HCT116 (cell line): ENCODE results near the gene CALM1.

Experiments used
- POLR2A ChIP-seq: IDR thresholded peaks from 2 replicates; pipeline ENCODE4 v1.7.0; 2011; ENCODE audit warnings: borderline replicate concordance; ENCODE audit not compliant: insufficient read depth, insufficient read length; ENCODE audit errors: extremely low read depth
- POLR2AphosphoS5 ChIP-seq: IDR thresholded peaks from 2 replicates; pipeline ENCODE4 v1.6.1; 2011; ENCODE audit warnings: mild to moderate bottlenecking, low read depth, low read length, moderate library complexity
- RAD21 ChIP-seq: IDR thresholded peaks from 2 replicates; pipeline ENCODE4 v1.6.1; 2012; ENCODE audit warnings: low read depth, mild to moderate bottlenecking
- TCF7L2 ChIP-seq: IDR thresholded peaks from 2 replicates; pipeline ENCODE4 v1.7.0; 2011; ENCODE audit warnings: borderline replicate concordance, inconsistent platforms; ENCODE audit not compliant: insufficient read depth, insufficient read length; ENCODE audit errors: extremely low read depth
- TF ChIP-seq, protein P1 (sequence below), 3 experiments: fragments of 200-600 bp in 1 of 3; sonication (generic) in 1 of 3; IDR thresholded peaks in 2 of 3; conservative IDR thresholded peaks in 1 of 3; 2 replicates each; pipeline ENCODE4 v1.5.1; 2012 to 2017; ENCODE audit warnings: low read depth in 2 of 3, low read length in 2 of 3, antibody characterized with exemption in 1 of 3, borderline replicate concordance in 1 of 3, control low read depth in 1 of 3, mild to moderate bottlenecking in 1 of 3, mixed read lengths in 1 of 3, mixed run types in 1 of 3, moderate library complexity in 1 of 3; ENCODE audit not compliant: insufficient read depth in 1 of 3
- TF ChIP-seq, protein P2 (sequence below): IDR thresholded peaks from 2 replicates; pipeline ENCODE4 v1.6.1; 2012; ENCODE audit warnings: low read depth

DNA sequence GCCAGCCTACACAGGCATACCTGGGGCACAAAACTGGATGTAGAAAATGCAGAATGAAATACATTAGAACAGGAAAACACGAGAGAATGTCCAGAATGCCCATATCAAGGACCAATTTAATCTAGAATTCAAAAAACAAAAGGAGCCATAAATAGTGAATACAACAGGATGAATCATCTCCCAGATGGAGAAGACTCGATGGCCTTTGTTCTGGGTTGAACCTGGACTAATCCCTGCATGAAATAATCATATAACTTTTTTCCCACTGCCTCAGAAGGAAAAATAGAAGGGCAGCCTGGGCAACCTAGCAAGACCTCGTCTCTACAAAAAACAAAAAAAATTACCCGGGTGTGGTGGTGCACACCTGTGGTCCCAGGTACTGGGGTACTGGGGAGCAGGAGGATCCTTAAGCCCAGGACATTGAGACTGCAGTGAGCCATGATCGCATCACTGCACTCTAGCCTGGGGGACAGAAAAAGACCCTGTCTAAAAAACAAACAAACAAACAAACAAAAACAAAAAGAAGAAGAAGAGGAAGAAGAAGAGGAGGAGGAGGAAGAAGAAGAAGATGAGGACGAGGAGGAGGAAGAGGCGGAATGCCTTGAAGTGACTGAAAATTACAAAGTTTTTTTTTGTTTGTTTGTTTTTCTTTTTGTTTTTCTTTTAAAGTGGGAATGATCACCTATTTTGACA lies 34.8 kb upstream of the CALM1 start:
- TF ChIP-seq, protein P1, sequence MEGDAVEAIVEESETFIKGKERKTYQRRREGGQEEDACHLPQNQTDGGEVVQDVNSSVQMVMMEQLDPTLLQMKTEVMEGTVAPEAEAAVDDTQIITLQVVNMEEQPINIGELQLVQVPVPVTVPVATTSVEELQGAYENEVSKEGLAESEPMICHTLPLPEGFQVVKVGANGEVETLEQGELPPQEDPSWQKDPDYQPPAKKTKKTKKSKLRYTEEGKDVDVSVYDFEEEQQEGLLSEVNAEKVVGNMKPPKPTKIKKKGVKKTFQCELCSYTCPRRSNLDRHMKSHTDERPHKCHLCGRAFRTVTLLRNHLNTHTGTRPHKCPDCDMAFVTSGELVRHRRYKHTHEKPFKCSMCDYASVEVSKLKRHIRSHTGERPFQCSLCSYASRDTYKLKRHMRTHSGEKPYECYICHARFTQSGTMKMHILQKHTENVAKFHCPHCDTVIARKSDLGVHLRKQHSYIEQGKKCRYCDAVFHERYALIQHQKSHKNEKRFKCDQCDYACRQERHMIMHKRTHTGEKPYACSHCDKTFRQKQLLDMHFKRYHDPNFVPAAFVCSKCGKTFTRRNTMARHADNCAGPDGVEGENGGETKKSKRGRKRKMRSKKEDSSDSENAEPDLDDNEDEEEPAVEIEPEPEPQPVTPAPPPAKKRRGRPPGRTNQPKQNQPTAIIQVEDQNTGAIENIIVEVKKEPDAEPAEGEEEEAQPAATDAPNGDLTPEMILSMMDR (IDR thresholded peaks at IDR 0.05 in 2 of 3, conservative IDR thresholded peaks at IDR 0.05 in 1 of 3; ENCODE audit: borderline replicate concordance in 1 of 3, insufficient read depth in 1 of 3, low read depth in 2 of 3, low read length in 2 of 3) = no peak
- no peak for TF ChIP-seq TCF7L2
- TF ChIP-seq POLR2AphosphoS5 = no peak
- no peak for TF ChIP-seq RAD21
- no peak for TF ChIP-seq POLR2A
- TF ChIP-seq, protein P2, sequence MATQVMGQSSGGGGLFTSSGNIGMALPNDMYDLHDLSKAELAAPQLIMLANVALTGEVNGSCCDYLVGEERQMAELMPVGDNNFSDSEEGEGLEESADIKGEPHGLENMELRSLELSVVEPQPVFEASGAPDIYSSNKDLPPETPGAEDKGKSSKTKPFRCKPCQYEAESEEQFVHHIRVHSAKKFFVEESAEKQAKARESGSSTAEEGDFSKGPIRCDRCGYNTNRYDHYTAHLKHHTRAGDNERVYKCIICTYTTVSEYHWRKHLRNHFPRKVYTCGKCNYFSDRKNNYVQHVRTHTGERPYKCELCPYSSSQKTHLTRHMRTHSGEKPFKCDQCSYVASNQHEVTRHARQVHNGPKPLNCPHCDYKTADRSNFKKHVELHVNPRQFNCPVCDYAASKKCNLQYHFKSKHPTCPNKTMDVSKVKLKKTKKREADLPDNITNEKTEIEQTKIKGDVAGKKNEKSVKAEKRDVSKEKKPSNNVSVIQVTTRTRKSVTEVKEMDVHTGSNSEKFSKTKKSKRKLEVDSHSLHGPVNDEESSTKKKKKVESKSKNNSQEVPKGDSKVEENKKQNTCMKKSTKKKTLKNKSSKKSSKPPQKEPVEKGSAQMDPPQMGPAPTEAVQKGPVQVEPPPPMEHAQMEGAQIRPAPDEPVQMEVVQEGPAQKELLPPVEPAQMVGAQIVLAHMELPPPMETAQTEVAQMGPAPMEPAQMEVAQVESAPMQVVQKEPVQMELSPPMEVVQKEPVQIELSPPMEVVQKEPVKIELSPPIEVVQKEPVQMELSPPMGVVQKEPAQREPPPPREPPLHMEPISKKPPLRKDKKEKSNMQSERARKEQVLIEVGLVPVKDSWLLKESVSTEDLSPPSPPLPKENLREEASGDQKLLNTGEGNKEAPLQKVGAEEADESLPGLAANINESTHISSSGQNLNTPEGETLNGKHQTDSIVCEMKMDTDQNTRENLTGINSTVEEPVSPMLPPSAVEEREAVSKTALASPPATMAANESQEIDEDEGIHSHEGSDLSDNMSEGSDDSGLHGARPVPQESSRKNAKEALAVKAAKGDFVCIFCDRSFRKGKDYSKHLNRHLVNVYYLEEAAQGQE = no peak
